Fibroblast of the aortic adventitia (primary cell): ENCODE data around the gene CDKN2C. TPM values are rescaled to one million over a fixed set of nuclear protein-coding genes. Genes with fewer than 3 reads are reported as not detected.
"Not testable (repeated sequence)": the region's sequence is repeated elsewhere in the genome, so short reads cannot be mapped to it uniquely, and the experiment has no call there.

ENCODE experiments used
- DNase-seq: peaks from one replicate; pipeline ENCODE4 v3.0.0-alpha.2; 2010; ENCODE audit warnings: low read depth
- H3K4me3 ChIP-seq: 2 replicates; pipeline ENCODE4 v1.5.1; 2011; ENCODE audit warnings: low read depth, mild to moderate bottlenecking, control low read depth, low read length, moderate library complexity
- CTCF ChIP-seq: IDR thresholded peaks from 2 replicates; pipeline ENCODE4 v1.5.1; 2011; ENCODE audit warnings: mild to moderate bottlenecking, low read length, control low read depth, inconsistent platforms; ENCODE audit not compliant: insufficient read depth
- total RNA-seq: library from RNA; depleted of rRNA; stranded (reverse); fragments of >200 nt; gene quantifications from 2 replicates; pipeline ENCODE4 v1.2.3, GENCODE V29; 2012; ENCODE audit warnings: low replicate concordance

Gene CDKN2C
- total RNA-seq, 1 donor: 34.1 TPM

GRCh38 chr1:50992532-50993318 lies 22.7 kb downstream of the CDKN2C start:
- no peak overlapping the region for H3K4me3 ChIP-seq
- no peak for DNase-seq
- no peak for TF ChIP-seq CTCF

- no peak overlapping the region for H3K4me3 ChIP-seq
- DNase-seq: no peak
- no peak for TF ChIP-seq CTCF
These were observed 23.6 kb downstream of the CDKN2C start for GRCh38 chr1:50993645-50994044.

DNA sequence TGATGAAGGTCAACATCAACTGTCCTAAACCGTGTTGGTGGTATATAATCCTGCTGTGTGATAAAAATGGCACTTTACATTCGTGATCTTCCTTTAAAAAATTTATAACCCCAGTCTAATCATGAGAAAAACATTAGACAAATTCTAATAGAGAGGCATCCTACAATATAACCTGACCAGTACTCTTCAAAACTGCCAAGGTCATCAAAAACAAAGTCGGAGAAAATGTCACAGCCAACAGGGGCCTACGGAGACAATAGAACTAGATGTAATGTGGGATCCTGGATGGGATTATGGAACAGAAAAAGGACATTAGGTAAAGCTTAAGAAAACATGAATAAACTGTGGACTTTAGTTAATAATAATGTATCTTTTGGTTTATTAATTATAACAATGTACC lies 25.0 kb downstream of the CDKN2C start:
- TF ChIP-seq CTCF: no peak
- no peak overlapping the region for H3K4me3 ChIP-seq
- no peak for DNase-seq

DNA sequence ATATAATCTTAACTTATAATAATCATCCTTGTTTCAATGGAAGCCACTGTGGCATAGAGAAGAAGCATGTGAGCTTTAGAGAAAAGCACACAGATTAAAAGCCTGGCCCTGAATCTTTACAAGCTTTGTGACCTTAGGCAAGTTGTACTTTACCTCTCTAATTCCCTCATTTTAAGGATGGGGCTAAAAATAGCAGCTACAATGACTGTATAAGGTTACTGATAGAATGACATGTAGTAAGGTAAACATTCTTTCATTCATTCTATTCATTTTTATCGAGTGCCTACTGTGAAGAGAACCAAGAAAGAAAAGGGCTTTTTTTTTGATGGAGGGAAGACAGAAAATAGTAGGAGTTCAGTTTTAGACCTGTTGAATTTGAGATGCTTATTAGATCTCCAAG lies 25.6 kb downstream of the CDKN2C start:
- TF ChIP-seq CTCF: no peak
- DNase-seq: no peak
- no peak overlapping the region for H3K4me3 ChIP-seq

GRCh38 chr1:50996083-50996482 lies 26.0 kb downstream of the CDKN2C start:
- DNase-seq: no peak
- TF ChIP-seq CTCF: no peak
- H3K4me3 ChIP-seq: no peak overlapping the region

GRCh38 chr1:50999375-50999774 lies 29.3 kb downstream of the CDKN2C start:
- not testable (repeated sequence) for DNase-seq

GRCh38 chr1:51000160-51000559 lies 30.1 kb downstream of the CDKN2C start:
- no peak for DNase-seq
- H3K4me3 ChIP-seq: no peak overlapping the region
- TF ChIP-seq CTCF: no peak

More at GRCh38 chr1:50999375-50999774, 29.3 kb downstream of the CDKN2C start:
- not testable (repeated sequence) for H3K4me3 ChIP-seq
